Measurements from ENCODE around the gene EDN1. TPM values are rescaled to one million over a fixed set of nuclear protein-coding genes. Genes with fewer than 3 reads are reported as not detected.

EDN1 gene
- total RNA-seq, 2 experiments from 2014 or later, result 0.15 to 0.24 TPM

DNA sequence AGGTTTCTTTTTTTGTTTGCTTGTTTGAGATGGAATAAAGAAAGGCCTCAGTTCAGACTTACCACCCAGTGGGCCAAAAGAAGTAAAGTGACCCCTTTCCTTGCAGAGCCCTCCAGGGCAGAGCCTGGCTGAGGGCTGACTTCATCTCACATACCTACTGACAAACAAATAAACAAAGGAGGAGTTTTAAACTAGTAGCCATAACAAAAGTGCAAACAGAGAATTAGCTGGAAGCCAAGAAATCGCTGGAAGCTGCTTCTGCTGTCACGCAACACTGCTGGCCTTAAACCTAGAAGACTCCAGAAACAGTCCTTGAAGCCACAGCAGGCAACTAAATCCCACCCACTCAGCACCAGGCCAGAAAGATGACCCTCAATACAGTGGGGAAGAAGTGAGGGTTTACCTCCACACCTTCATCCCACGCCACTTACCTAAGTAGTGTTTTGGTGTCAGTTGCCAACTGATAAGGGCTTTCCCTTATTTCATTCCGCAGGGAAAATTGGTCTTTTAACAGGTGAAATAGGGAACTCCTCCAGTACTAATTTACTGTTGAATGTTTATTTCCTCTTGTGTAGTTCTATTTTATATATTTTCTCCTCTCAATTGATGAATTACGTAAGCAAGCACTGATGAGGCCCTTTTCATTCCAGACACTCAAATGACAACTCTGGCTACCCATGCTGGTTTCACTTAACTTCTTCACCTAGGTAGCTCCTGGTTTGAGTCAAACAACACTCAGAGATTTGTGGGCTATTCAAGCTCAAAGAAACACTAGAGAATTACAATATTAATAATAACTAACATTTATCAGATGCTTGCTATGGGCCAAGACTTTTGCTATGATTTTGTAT is 46.2 kb downstream of the EDN1 start:
- no peaks in the 10 kb centered on the region for H3K9me3 Mint-ChIP-seq
- H3K36me3 Mint-ChIP-seq (ENCODE audit: low read depth), result no peaks in the 10 kb centered on the region
- intact Hi-C loops (cut with micrococcal nuclease), result no loop called here
- CTCF ChIA-PET, result interaction anchor here (0.6 kb wide), 1 partner anchor 16 kb away, joined by 6 read pairs; no protein-coding TSS in a partner anchor
- peaks cover 5% of the 10 kb centered on the region for H3K4me1 Mint-ChIP-seq (ENCODE audit: low read depth)
- no peak for DNase-seq
- no peaks in the 10 kb centered on the region for H3K27me3 Mint-ChIP-seq (ENCODE audit: low read depth)
- no peak overlapping the region for H3K27ac Mint-ChIP-seq
- H3K4me3 Mint-ChIP-seq, result no peak overlapping the region

- Mint-ChIP-seq H3K36me3 (ENCODE audit: low read depth) (no peaks in the 10 kb centered on the region), H3K4me1 (ENCODE audit: low read depth) (no peaks in the 10 kb centered on the region), H3K27ac (no peak overlapping the region), H3K27me3 (ENCODE audit: low read depth) (peaks cover 4% of the 10 kb centered on the region), H3K9me3 (no peaks in the 10 kb centered on the region), H3K4me3 (no peak overlapping the region)
- DNase-seq, result no peak
- intact Hi-C loops (cut with micrococcal nuclease), result no loop called here
- CTCF ChIA-PET, result no interaction called here
Measured at GRCh38 chr6:12339022-12339421, 48.9 kb downstream of the EDN1 start.

DNA sequence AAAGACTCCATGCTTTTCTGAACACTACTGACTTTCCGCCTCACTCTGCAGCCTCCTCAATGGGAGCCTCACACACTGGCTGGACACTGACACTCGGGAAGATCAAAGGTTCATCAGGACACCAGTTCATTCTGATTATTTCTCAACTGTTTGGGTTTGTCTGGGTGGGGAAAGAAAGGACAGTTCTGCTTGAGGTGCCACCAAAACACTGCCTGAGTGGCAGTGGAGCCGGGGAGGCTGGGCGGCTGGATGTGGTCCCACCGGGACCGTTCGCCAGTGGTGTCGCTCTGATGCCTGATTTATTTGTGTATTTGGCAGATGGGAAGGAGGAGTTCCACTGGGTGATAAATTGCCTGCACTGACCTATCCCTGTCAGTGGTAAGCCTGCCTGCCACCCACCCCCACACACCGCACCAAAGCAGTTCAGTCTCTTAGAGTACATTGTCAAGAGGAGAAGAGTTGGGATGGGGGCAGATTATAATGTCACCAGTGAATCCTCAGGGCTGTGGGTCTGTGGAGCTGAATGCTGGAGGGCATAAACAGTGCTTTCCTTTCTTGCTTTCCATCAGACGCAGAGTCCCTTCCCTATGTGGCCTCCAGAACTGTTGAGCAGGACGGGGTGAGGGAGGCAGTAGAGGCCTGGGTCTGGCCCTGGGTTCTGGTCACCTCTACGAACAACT is 49.8 kb downstream of the EDN1 start:
- H3K4me1 Mint-ChIP-seq (ENCODE audit: low read depth), result no peaks in the 10 kb centered on the region
- H3K9me3 Mint-ChIP-seq, result no peaks in the 10 kb centered on the region
- CTCF ChIA-PET, result no interaction called here
- H3K27me3 Mint-ChIP-seq (ENCODE audit: low read depth), result peaks cover 4% of the 10 kb centered on the region
- H3K4me3 Mint-ChIP-seq, result no peak overlapping the region
- intact Hi-C loops (cut with micrococcal nuclease), result no loop called here
- DNase-seq, result no peak
- H3K36me3 Mint-ChIP-seq (ENCODE audit: low read depth), result no peaks in the 10 kb centered on the region
- no peak overlapping the region for H3K27ac Mint-ChIP-seq

DNA sequence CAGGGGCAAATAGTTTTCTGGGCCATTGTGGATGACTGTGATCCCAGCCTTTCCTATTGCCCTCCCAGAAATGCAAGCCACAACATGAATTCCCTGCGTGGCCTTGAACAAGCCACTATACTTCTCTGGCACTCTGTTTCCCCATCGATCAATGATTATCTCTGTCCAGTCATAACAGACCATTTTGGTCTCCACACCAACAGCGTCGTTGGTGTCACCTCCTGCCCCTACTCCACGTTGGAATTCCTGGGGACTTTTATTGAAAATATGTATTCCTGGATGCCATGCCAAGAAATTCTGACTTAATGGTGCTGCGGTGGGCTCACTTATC is 50.3 kb downstream of the EDN1 start:
- Mint-ChIP-seq H3K36me3 (ENCODE audit: low read depth) (no peaks in the 10 kb centered on the region), H3K4me3 (no peak overlapping the region), H3K27me3 (ENCODE audit: low read depth) (peaks cover 4% of the 10 kb centered on the region), H3K27ac (no peak overlapping the region), H3K4me1 (ENCODE audit: low read depth) (no peaks in the 10 kb centered on the region), H3K9me3 (no peaks in the 10 kb centered on the region)
- no peak for DNase-seq
- CTCF ChIA-PET, result no interaction called here
- intact Hi-C loops (cut with micrococcal nuclease), result no loop called here

- Mint-ChIP-seq H3K27me3 (ENCODE audit: low read depth) (peaks cover 4% of the 10 kb centered on the region), H3K27ac (no peak overlapping the region), H3K36me3 (ENCODE audit: low read depth) (no peaks in the 10 kb centered on the region), H3K9me3 (no peaks in the 10 kb centered on the region), H3K4me1 (ENCODE audit: low read depth) (no peaks in the 10 kb centered on the region), H3K4me3 (no peak overlapping the region)
- intact Hi-C loops (cut with micrococcal nuclease), result no loop called here
- CTCF ChIA-PET, result interaction anchor here (1.2 kb wide), 1 partner anchor 14 kb away, joined by 3 read pairs; no protein-coding TSS in a partner anchor
- DNase-seq, result no peak
Measured at GRCh38 chr6:12342664-12343063, 52.5 kb downstream of the EDN1 start.

DNA sequence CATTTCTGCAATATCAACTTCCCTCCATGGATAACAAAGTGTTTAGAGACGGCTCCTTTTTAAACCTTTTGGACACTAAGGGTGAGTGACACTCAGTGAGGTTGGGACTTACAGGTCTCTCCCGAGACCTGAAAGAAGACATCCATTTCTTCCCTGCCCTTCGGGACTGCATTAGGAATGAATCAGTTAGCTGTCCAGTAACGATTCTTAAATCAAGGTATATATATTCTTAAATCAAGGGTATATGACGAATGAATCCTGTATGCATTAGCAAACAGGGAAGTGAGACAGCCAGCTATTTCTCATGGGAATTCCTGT is 52.9 kb downstream of the EDN1 start:
- CTCF ChIA-PET, result interaction anchor here (1.2 kb wide), 1 partner anchor 14 kb away, joined by 3 read pairs; no protein-coding TSS in a partner anchor
- intact Hi-C loops (cut with micrococcal nuclease), result no loop called here
- Mint-ChIP-seq H3K4me1 (ENCODE audit: low read depth) (no peaks in the 10 kb centered on the region), H3K27ac (no peak overlapping the region), H3K4me3 (no peak overlapping the region), H3K36me3 (ENCODE audit: low read depth) (no peaks in the 10 kb centered on the region), H3K27me3 (ENCODE audit: low read depth) (peaks cover 4% of the 10 kb centered on the region), H3K9me3 (no peaks in the 10 kb centered on the region)
- no peak for DNase-seq

GRCh38 chr6:12343440-12344162 is 53.4 kb downstream of the EDN1 start:
- H3K4me1 Mint-ChIP-seq (ENCODE audit: low read depth), result no peaks in the 10 kb centered on the region
- peaks cover 4% of the 10 kb centered on the region for H3K27me3 Mint-ChIP-seq (ENCODE audit: low read depth)
- no peak for DNase-seq
- no peak overlapping the region for H3K4me3 Mint-ChIP-seq
- intact Hi-C loops (cut with micrococcal nuclease), result no loop called here
- CTCF ChIA-PET, result interaction anchor here (1.2 kb wide), 1 partner anchor 13 kb away, joined by 3 read pairs; no protein-coding TSS in a partner anchor
- no peaks in the 10 kb centered on the region for H3K36me3 Mint-ChIP-seq (ENCODE audit: low read depth)
- H3K27ac Mint-ChIP-seq, result no peak overlapping the region
- no peaks in the 10 kb centered on the region for H3K9me3 Mint-ChIP-seq

- no peak overlapping the region for H3K4me3 Mint-ChIP-seq
- CTCF ChIA-PET, result no interaction called here
- no peak for DNase-seq
- H3K27ac Mint-ChIP-seq, result no peak overlapping the region
- H3K27me3 Mint-ChIP-seq (ENCODE audit: low read depth), result peaks cover 6% of the 10 kb centered on the region
- H3K36me3 Mint-ChIP-seq (ENCODE audit: low read depth), result no peaks in the 10 kb centered on the region
- intact Hi-C loops (cut with micrococcal nuclease), result no loop called here
- H3K4me1 Mint-ChIP-seq (ENCODE audit: low read depth), result no peaks in the 10 kb centered on the region
- H3K9me3 Mint-ChIP-seq, result no peaks in the 10 kb centered on the region
Measured at GRCh38 chr6:12344296-12344695, 54.1 kb downstream of the EDN1 start.

DNA sequence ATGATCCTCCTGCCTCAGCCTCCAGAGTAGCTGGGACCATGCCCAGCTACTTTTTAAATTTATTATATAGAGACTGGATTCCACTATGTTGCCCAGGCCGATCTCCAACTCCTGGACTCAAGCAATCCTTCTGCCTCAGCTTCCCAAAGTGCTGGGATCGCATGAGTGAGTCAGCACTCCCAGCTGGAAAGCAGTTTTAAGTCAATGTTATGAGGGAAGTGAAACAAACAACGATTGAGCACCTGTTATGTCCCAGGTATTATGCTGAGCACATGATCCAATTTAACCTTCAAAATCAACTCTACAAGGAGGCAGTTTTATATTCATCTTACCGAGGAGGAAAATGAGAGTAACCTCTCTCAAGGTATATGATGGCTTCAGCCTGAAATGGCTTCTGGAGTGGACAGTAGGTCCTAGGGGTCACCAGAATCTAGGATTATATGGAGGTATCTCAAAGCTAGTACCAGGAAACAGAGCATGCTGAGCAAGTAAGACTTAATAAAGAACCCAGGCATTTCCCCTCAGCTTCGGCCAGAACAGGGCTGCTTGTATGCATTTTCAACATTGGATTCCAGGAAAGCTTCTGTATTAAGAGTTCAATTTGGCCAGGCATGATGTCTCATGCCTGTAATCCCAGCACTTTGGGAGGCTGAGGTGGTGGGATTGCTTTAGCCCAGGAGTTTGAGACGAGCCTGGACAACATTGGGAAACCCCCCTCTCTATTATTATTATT is 55.0 kb downstream of the EDN1 start:
- intact Hi-C loops (cut with micrococcal nuclease), result no loop called here
- CTCF ChIA-PET, result no interaction called here

DNA sequence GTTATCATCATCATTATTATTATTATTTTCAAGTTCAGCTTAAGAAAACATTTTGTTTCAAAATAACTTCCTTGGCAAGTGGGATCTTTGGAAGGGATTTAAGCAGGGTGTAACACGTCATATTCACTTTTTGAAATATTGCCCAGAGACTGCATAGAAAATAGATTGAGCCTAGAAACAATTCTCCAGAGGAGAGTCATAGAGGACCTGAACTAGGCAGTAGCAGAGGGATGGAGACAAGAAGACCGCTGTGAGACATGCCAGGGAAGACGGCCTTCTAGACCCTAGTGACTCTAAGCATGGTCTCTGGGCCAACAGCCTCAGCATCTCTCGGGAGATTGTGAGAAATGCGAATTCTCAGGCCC is 55.5 kb downstream of the EDN1 start:
- no peak overlapping the region for H3K4me3 Mint-ChIP-seq
- intact Hi-C loops (cut with micrococcal nuclease), result no loop called here
- no peaks in the 10 kb centered on the region for H3K9me3 Mint-ChIP-seq
- no peaks in the 10 kb centered on the region for H3K4me1 Mint-ChIP-seq (ENCODE audit: low read depth)
- peaks cover 11% of the 10 kb centered on the region for H3K27me3 Mint-ChIP-seq (ENCODE audit: low read depth)
- H3K27ac Mint-ChIP-seq, result no peak overlapping the region
- no peak for DNase-seq
- no peaks in the 10 kb centered on the region for H3K36me3 Mint-ChIP-seq (ENCODE audit: low read depth)
- CTCF ChIA-PET, result no interaction called here

More for the DNA sequence above, 55.0 kb downstream of the EDN1 start:
- Mint-ChIP-seq H3K4me1 (ENCODE audit: low read depth) (no peaks in the 10 kb centered on the region), H3K36me3 (ENCODE audit: low read depth) (no peaks in the 10 kb centered on the region), H3K27me3 (ENCODE audit: low read depth) (peaks cover 11% of the 10 kb centered on the region), H3K4me3 (no peak overlapping the region), H3K27ac (no peak overlapping the region), H3K9me3 (no peaks in the 10 kb centered on the region)
- DNase-seq, result no peak
